GM23248 (cell line): ENCODE results near the gene NHEJ1.

Experiments used
- EZH2 ChIP-seq: fragments of 200-600 bp; sonication (generic); IDR thresholded peaks from 2 replicates; pipeline ENCODE4 v1.6.1; 2018; ENCODE audit warnings: antibody characterized with exemption, mild to moderate bottlenecking; ENCODE audit not compliant: insufficient read depth, poor library complexity, severe bottlenecking
- EZH2phosphoT487 ChIP-seq: fragments of 200-600 bp; sonication (generic); IDR thresholded peaks from 2 replicates; pipeline ENCODE4 v1.6.1; 2018; ENCODE audit warnings: antibody characterized with exemption, moderate library complexity, mild to moderate bottlenecking, low read depth; ENCODE audit not compliant: insufficient read depth

GRCh38 chr2:219205981-219206327, 45.3 kb upstream of the NHEJ1 start:
- TF ChIP-seq EZH2 (no peak), EZH2phosphoT487 (no peak)
